Cerebellar cortex (tissue), 1 donor: ENCODE measurements around the gene CDHR1.

Source experiments
- DNase-seq: peaks from one replicate; pipeline ENCODE4 v3.0.0-alpha.2; 2015; ENCODE audit warnings: low spot score

Gene CDHR1

GRCh38 chr10:84262190-84262956 lies 68.0 kb downstream of the CDHR1 start:
- DNase-seq, result no peak

GRCh38 chr10:84263716-84264115 lies 69.4 kb downstream of the CDHR1 start:
- DNase-seq, result no peak

DNA sequence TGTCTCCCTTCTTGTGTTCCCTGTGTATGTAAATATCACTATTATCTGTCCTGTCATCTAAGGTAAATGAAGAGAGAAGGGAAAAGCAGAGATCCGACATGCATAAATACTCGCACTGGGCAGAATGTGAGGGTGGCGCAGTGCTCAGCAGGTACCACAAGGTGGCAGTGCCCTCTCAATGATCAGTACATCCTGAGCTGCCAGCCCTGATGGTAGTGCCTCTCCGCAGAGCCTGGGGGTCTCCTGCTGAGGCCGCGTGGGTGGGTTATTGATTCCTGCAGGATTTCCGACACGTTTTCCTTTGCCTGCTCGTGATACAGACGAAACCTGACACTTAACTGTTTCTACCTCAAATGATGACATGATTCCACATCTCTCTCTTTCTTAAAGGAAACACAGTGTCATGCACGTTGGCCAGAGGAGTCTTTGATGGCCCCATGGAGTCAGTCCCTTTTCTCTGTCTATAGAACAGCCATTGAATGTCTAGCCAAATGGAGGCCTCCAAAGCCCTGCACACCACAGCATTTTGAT lies 70.3 kb downstream of the CDHR1 start:
- DNase-seq, result peak; percentile 78

GRCh38 chr10:84265418-84265817 lies 71.1 kb downstream of the CDHR1 start:
- DNase-seq, result no peak

- DNase-seq, result peak; percentile 21
Measured at GRCh38 chr10:84267503-84268126, 73.3 kb downstream of the CDHR1 start.

DNA sequence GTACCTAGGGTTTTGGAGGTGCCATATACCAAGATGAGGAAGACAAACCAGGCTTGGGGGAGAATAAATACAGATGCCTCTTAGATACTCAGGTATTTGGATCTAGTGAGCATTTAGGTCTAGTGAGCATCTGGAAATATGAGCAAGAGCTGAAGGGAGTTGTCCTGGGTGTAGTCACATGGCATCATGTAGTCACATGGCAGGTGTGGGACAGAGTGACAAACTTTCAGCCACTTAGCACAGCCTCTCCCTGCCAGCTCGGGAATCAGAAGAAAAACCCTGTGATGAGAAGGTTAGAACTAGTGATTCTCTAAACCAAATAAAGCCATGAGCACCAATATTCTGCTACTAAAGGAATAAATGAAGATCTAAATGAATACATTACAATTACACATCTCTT lies 74.8 kb downstream of the CDHR1 start:
- no peak for DNase-seq
